Muscle layer of duodenum (tissue), 2 donors: ENCODE measurements around the gene ALPP.
"Not testable (repeated sequence)": the region's sequence is repeated elsewhere in the genome, so short reads cannot be mapped to it uniquely, and the experiment has no call there.

ENCODE experiments used
- H3K27ac ChIP-seq: one replicate; pipeline ENCODE4 v1.7.0; 2013; ENCODE audit warnings: mild to moderate bottlenecking, low read length
- H3K27me3 ChIP-seq: one replicate; pipeline ENCODE4 v1.7.0; 2013; ENCODE audit warnings: low read depth, mild to moderate bottlenecking, control low read depth, low read length
- H3K36me3 ChIP-seq, 2 donors: one replicate each; pipeline ENCODE4 v1.7.0; 2013; ENCODE audit warnings: low read length in 2 of 2, control low read depth in 1 of 2, mild to moderate bottlenecking in 1 of 2; ENCODE audit not compliant: insufficient read depth in 2 of 2, control insufficient read depth in 1 of 2
- H3K4me1 ChIP-seq, 2 donors: one replicate each; pipeline ENCODE4 v1.7.0; 2013; ENCODE audit warnings: low read length in 2 of 2, mild to moderate bottlenecking in 2 of 2, control low read depth in 1 of 2, moderate library complexity in 1 of 2; ENCODE audit not compliant: insufficient read depth in 2 of 2, control insufficient read depth in 1 of 2
- H3K4me3 ChIP-seq, 2 donors: one replicate each; pipeline ENCODE4 v1.7.0; 2013; ENCODE audit warnings: low read length in 2 of 2, low read depth in 1 of 2, mild to moderate bottlenecking in 1 of 2
- H3K9me3 ChIP-seq, 2 donors: one replicate each; pipeline ENCODE4 v1.7.0; 2013; ENCODE audit warnings: low read length in 2 of 2, control low read depth in 1 of 2, mild to moderate bottlenecking in 1 of 2; ENCODE audit not compliant: control insufficient read depth in 1 of 2
- donor health status: healthy.

ALPP gene

GRCh38 chr2:232335206-232335858 lies 43.2 kb upstream of the ALPP start:
- not testable (repeated sequence) for H3K27ac ChIP-seq, H3K4me3 ChIP-seq, H3K4me1 ChIP-seq, H3K9me3 ChIP-seq, H3K27me3 ChIP-seq
- peaks cover 0 to 17% of the 10 kb centered on the region in 2 donors for H3K36me3 ChIP-seq

DNA sequence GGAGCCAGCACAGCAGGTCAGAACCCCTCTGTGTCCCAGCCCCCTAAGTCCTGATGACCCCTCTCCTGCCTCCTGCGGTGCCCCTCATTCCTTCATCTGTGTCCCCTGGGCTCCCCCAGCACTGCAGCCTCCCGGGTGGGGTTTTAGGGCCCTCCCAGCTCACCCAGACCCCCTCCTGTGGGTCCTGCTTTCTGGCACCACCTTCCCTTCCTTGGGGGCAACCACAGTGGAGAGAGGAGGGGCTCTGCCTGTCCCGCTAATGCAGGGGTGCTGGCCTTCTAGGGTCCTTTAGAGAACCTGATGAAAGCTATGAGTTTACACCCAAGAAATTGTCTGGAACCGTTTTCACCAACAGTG lies 42.7 kb upstream of the ALPP start:
- H3K9me3 ChIP-seq: no peaks in the 10 kb centered on the region
- H3K36me3 ChIP-seq: peaks cover 0 to 17% of the 10 kb centered on the region in 2 donors
- no peak overlapping the region for H3K4me3 ChIP-seq
- H3K27ac ChIP-seq: no peak overlapping the region
- H3K27me3 ChIP-seq: no peaks in the 10 kb centered on the region
- H3K4me1 ChIP-seq: no peaks in the 10 kb centered on the region

GRCh38 chr2:232336241-232336736 lies 42.3 kb upstream of the ALPP start:
- Histone ChIP-seq H3K4me1 (no peaks in the 10 kb centered on the region), H3K9me3 (no peaks in the 10 kb centered on the region), H3K27me3 (no peaks in the 10 kb centered on the region), H3K4me3 (no peak overlapping the region), H3K27ac (no peak overlapping the region), H3K36me3 (peaks cover 0 to 17% of the 10 kb centered on the region in 2 donors)

- H3K4me3 ChIP-seq: no peak overlapping the region
- H3K36me3 ChIP-seq: peaks cover 0 to 17% of the 10 kb centered on the region in 2 donors
These were observed 41.4 kb upstream of the ALPP start for GRCh38 chr2:232336981-232337720.

DNA sequence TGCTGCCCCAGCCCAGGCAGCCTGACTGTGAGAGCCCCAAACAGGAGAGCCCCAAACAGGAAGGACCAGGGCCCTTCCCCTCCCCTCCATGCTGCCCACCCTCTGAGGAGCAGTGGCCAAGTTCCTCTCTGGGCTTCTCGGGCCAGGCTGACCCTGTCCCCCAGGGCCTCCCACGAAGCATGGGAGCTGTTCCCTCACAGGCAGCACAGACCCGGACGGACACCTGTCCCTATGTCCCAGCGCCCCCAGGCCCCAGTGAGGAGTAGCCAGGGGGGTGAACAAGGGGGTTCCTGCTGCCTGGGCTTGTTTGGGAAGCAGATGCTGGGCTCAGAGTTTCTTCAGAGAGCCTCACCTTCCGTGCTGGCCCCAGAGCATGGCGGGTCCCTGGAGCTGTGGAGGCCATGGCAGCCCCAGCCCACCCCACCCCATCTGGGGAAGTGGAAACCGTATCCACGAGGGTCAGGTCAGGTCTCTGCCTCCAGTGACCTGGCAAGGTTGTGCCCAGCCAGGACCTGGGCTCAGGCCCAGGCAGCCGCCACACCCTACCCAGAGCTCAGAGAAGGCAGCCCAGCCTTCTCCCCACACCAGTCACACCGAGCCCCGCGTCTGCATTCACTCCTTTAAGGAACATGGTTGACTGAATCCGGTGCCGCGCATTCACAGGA lies 40.3 kb upstream of the ALPP start:
- H3K36me3 ChIP-seq: peaks cover 0 to 17% of the 10 kb centered on the region in 2 donors
- not testable (repeated sequence) for H3K27ac ChIP-seq, H3K9me3 ChIP-seq

More at GRCh38 chr2:232336981-232337720, 41.4 kb upstream of the ALPP start:
- Histone ChIP-seq H3K27me3 (no peaks in the 10 kb centered on the region), H3K27ac (no peak overlapping the region), H3K4me1 (no peaks in the 10 kb centered on the region), H3K9me3 (no peaks in the 10 kb centered on the region)

GRCh38 chr2:232338759-232339106 lies 39.8 kb upstream of the ALPP start:
- Histone ChIP-seq H3K27me3 (no peaks in the 10 kb centered on the region), H3K4me3 (no peak overlapping the region), H3K27ac (no peak overlapping the region), H3K4me1 (no peaks in the 10 kb centered on the region), H3K9me3 (peaks cover 0 to 6% of the 10 kb centered on the region in 2 donors), H3K36me3 (peaks cover 0 to 17% of the 10 kb centered on the region in 2 donors)

More for the DNA sequence above, 40.3 kb upstream of the ALPP start:
- not testable (repeated sequence) for H3K4me1 ChIP-seq, H3K27me3 ChIP-seq, H3K4me3 ChIP-seq

- Histone ChIP-seq H3K36me3 (peaks cover 0 to 13% of the 10 kb centered on the region in 2 donors), H3K27ac (no peak overlapping the region), H3K27me3 (no peaks in the 10 kb centered on the region), H3K4me3 (no peak overlapping the region), H3K4me1 (no peaks in the 10 kb centered on the region), H3K9me3 (peaks cover 0 to 9% of the 10 kb centered on the region in 2 donors)
These were observed 39.1 kb upstream of the ALPP start for GRCh38 chr2:232339121-232340081.

GRCh38 chr2:232340171-232340935 lies 38.2 kb upstream of the ALPP start:
- Histone ChIP-seq H3K36me3 (peaks cover 0 to 10% of the 10 kb centered on the region in 2 donors), H3K27me3 (no peaks in the 10 kb centered on the region), H3K9me3 (peaks cover 0 to 9% of the 10 kb centered on the region in 2 donors)

GRCh38 chr2:232341061-232341738 lies 37.4 kb upstream of the ALPP start:
- no peaks in the 10 kb centered on the region for H3K27me3 ChIP-seq
- peaks cover 0 to 6% of the 10 kb centered on the region in 2 donors for H3K36me3 ChIP-seq
- no peak overlapping the region for H3K27ac ChIP-seq
- peaks cover 0 to 11% of the 10 kb centered on the region in 2 donors for H3K9me3 ChIP-seq
- H3K4me1 ChIP-seq: no peaks in the 10 kb centered on the region
- H3K4me3 ChIP-seq: no peak overlapping the region

More at GRCh38 chr2:232340171-232340935, 38.2 kb upstream of the ALPP start:
- no peaks in the 10 kb centered on the region for H3K4me1 ChIP-seq
- no peak overlapping the region for H3K4me3 ChIP-seq
- H3K27ac ChIP-seq: no peak overlapping the region

- H3K9me3 ChIP-seq: peaks cover 0 to 12% of the 10 kb centered on the region in 2 donors
- H3K4me1 ChIP-seq: no peaks in the 10 kb centered on the region
- no peak overlapping the region for H3K27ac ChIP-seq
- H3K4me3 ChIP-seq: no peak overlapping the region
- no peaks in the 10 kb centered on the region for H3K27me3 ChIP-seq
- peaks cover 0 to 2% of the 10 kb centered on the region in 2 donors for H3K36me3 ChIP-seq
These were observed 36.8 kb upstream of the ALPP start for GRCh38 chr2:232341739-232342126.
